GM12875 (cell line): ENCODE data around the gene PROP1.
"Not testable (repeated sequence)": the region's sequence is repeated elsewhere in the genome, so short reads cannot be mapped to it uniquely, and the experiment has no call there.

Source experiments
- H3K4me3 ChIP-seq: one replicate; pipeline ENCODE4 v1.5.1; 2011; ENCODE audit warnings: low read depth, low read length, control low read depth
- CTCF ChIP-seq: IDR thresholded peaks from 2 replicates; pipeline ENCODE4 v1.5.1; 2011; ENCODE audit warnings: low read depth, mild to moderate bottlenecking, control low read depth, inconsistent platforms, low read length, moderate library complexity, borderline replicate concordance; ENCODE audit not compliant: insufficient read depth

Gene PROP1

GRCh38 chr5:177984584-177985206 is 11.3 kb downstream of the PROP1 start:
- TF ChIP-seq CTCF, result no peak
- H3K4me3 ChIP-seq, result no peak overlapping the region

GRCh38 chr5:177983763-177984583 is 12.1 kb downstream of the PROP1 start:
- no peak overlapping the region for H3K4me3 ChIP-seq
- TF ChIP-seq CTCF, result no peak

- no peak for TF ChIP-seq CTCF
- no peak overlapping the region for H3K4me3 ChIP-seq
Measured at GRCh38 chr5:177982956-177983355, 13.1 kb downstream of the PROP1 start.

- H3K4me3 ChIP-seq, result no peak overlapping the region
- no peak for TF ChIP-seq CTCF
Measured at GRCh38 chr5:177982072-177982727, 13.8 kb downstream of the PROP1 start.

- no peak for TF ChIP-seq CTCF
- no peak overlapping the region for H3K4me3 ChIP-seq
Measured at GRCh38 chr5:177981296-177982071, 14.6 kb downstream of the PROP1 start.

GRCh38 chr5:177980743-177981151 is 15.3 kb downstream of the PROP1 start:
- H3K4me3 ChIP-seq, result no peak overlapping the region

GRCh38 chr5:177977600-177977999 is 18.4 kb downstream of the PROP1 start:
- H3K4me3 ChIP-seq, result not testable (repeated sequence)

More at GRCh38 chr5:177980743-177981151, 15.3 kb downstream of the PROP1 start:
- no peak for TF ChIP-seq CTCF
